K562 (cell line): ENCODE measurements around the gene EBI3. TPM values are rescaled to one million over a fixed set of nuclear protein-coding genes. Genes with fewer than 3 reads are reported as not detected.

Experiments
- CREB3 ChIP-seq: fragments of 450-650 bp; conservative IDR thresholded peaks from 2 replicates; pipeline ENCODE4 v1.6.1; 2016; ENCODE audit warnings: missing genetic modification characterization, low read depth, mild to moderate bottlenecking, missing compliant biosample characterization, moderate library complexity
- FOXJ2 ChIP-seq: fragments of 200-800 bp; sonication (Bioruptor generic); IDR thresholded peaks from 2 replicates; pipeline ENCODE4 v1.6.1; 2016; ENCODE audit warnings: missing genetic modification characterization, missing compliant biosample characterization
- GABPB2 ChIP-seq: fragments of 250-450 bp; sonication (Bioruptor Pico); conservative IDR thresholded peaks from 2 replicates; pipeline ENCODE4 v1.5.1; 2021; ENCODE audit warnings: mild to moderate bottlenecking
- HDAC1 ChIP-seq, 2 experiments: fragments of 450-650 bp; IDR thresholded peaks; 2 replicates each; pipeline ENCODE4 v1.6.1; 2016 to 2017; ENCODE audit warnings: inconsistent platforms in 1 of 2, mild to moderate bottlenecking in 1 of 2, moderate library complexity in 1 of 2
- HDAC6 ChIP-seq: IDR thresholded peaks from 2 replicates; pipeline ENCODE4 v1.6.1; 2012; ENCODE audit warnings: low read depth, mild to moderate bottlenecking, control low read depth, inconsistent platforms, low read length, moderate library complexity
- HMG20A ChIP-seq: fragments of 450-650 bp; formaldehyde crosslinking; conservative IDR thresholded peaks from 2 replicates; pipeline ENCODE4 v1.4.0; 2020; ENCODE audit warnings: mild to moderate bottlenecking, mixed read lengths
- HOMEZ ChIP-seq: fragments of 250-450 bp; sonication (Bioruptor Pico); IDR thresholded peaks from 2 replicates; pipeline ENCODE4 v1.4.0; 2020; ENCODE audit warnings: mild to moderate bottlenecking, moderate library complexity
- IRF2 ChIP-seq: sonication (generic); formaldehyde crosslinking; IDR thresholded peaks from 2 replicates; pipeline ENCODE4 v1.8.1; 2022; ENCODE audit warnings: mild to moderate bottlenecking, missing genetic modification reagents
- JUND ChIP-seq, 2 experiments: IDR thresholded peaks; 2 replicates in 1 of 2; 3 replicates in 1 of 2; pipeline ENCODE4 v1.6.1; 2011; ENCODE audit warnings: borderline replicate concordance in 2 of 2, low read depth in 2 of 2, low read length in 2 of 2, improper control_type of control experiment in 1 of 2, missing biosample characterization in 1 of 2, missing genetic modification characterization in 1 of 2, missing genetic modification reagents in 1 of 2
- KLF1 ChIP-seq: fragments of 450-650 bp; IDR thresholded peaks from 2 replicates; pipeline ENCODE4 v1.6.1; 2016; ENCODE audit warnings: missing genetic modification characterization, missing compliant biosample characterization
- L3MBTL2 ChIP-seq: fragments of 450-650 bp; IDR thresholded peaks from 2 replicates; pipeline ENCODE4 v1.6.1; 2016; ENCODE audit warnings: mild to moderate bottlenecking, moderate library complexity
- MYBL2 ChIP-seq, 2 experiments: fragments of 450-650 bp in 1 of 2; sonication (generic) in 1 of 2; formaldehyde crosslinking in 1 of 2; IDR thresholded peaks; 2 replicates each; pipeline versions ENCODE4 v1.6.1 to v1.8.1; 2017 to 2022; ENCODE audit warnings: borderline replicate concordance in 1 of 2, inconsistent platforms in 1 of 2, low read depth in 1 of 2, mild to moderate bottlenecking in 1 of 2, missing genetic modification reagents in 1 of 2, moderate library complexity in 1 of 2
- MYNN ChIP-seq, 2 experiments: sonication (generic); formaldehyde crosslinking in 1 of 2; IDR thresholded peaks; 2 replicates each; pipeline versions ENCODE4 v1.5.0 to v1.6.1; 2016 to 2020; ENCODE audit warnings: antibody characterized with exemption in 1 of 2, missing genetic modification reagents in 1 of 2
- NR4A1 ChIP-seq, 2 experiments: fragments of 250-450 bp in 1 of 2; fragments of 450-650 bp in 1 of 2; sonication (Bioruptor Pico) in 1 of 2; IDR thresholded peaks; 2 replicates each; pipeline versions ENCODE4 v1.4.0 to v1.6.1; 2016 to 2020; ENCODE audit warnings: mild to moderate bottlenecking in 2 of 2, missing compliant biosample characterization in 1 of 2, missing genetic modification characterization in 1 of 2, moderate library complexity in 1 of 2
- RNF2 ChIP-seq: sonication (generic); IDR thresholded peaks from 2 replicates; pipeline ENCODE4 v1.6.1; 2016
- SMAD2 ChIP-seq: fragments of 150-350 bp; IDR thresholded peaks from 2 replicates; pipeline ENCODE4 v1.6.1; 2014; ENCODE audit warnings: low read depth, mild to moderate bottlenecking, low read length
- SMARCA4 ChIP-seq: fragments of 450-650 bp; IDR thresholded peaks from 2 replicates; pipeline ENCODE4 v1.6.1; 2016
- ZNF174 ChIP-seq: fragments of 250-450 bp; sonication (Bioruptor Pico); IDR thresholded peaks from 2 replicates; pipeline ENCODE4 v1.4.0; 2020; ENCODE audit warnings: mild to moderate bottlenecking
- ZNF217 ChIP-seq: sonication (generic); formaldehyde crosslinking; IDR thresholded peaks from 2 replicates; pipeline ENCODE4 v1.8.0; 2022; ENCODE audit warnings: mild to moderate bottlenecking, missing genetic modification reagents
- ZNF253 ChIP-seq: fragments of 250-450 bp; sonication (Bioruptor Pico); conservative IDR thresholded peaks from 2 replicates; pipeline ENCODE4 v1.6.1; 2021; ENCODE audit warnings: mild to moderate bottlenecking
- ZNF282 ChIP-seq: sonication (generic); formaldehyde crosslinking; IDR thresholded peaks from 2 replicates; pipeline ENCODE4 v1.8.1; 2023; ENCODE audit warnings: missing genetic modification reagents
- ZNF324 ChIP-seq: fragments of 250-450 bp; sonication (Bioruptor Pico); IDR thresholded peaks from 2 replicates; pipeline ENCODE4 v1.4.0; 2020; ENCODE audit warnings: mild to moderate bottlenecking
- ZNF384 ChIP-seq: IDR thresholded peaks from 2 replicates; pipeline ENCODE4 v1.6.1; 2012; ENCODE audit warnings: low read depth, low read length, improper control_type of control experiment
- ZNF655 ChIP-seq: fragments of 250-450 bp; sonication (Bioruptor Pico); IDR thresholded peaks from 2 replicates; pipeline ENCODE4 v1.5.0; 2021
- ZNF695 ChIP-seq: fragments of 450-650 bp; formaldehyde crosslinking; IDR thresholded peaks from 2 replicates; pipeline ENCODE4 v1.4.0; 2020; ENCODE audit warnings: mild to moderate bottlenecking, moderate library complexity
- ZNF696 ChIP-seq: fragments of 250-450 bp; sonication (Bioruptor Pico); conservative IDR thresholded peaks from 2 replicates; pipeline ENCODE4 v1.4.0; 2020; ENCODE audit warnings: mild to moderate bottlenecking, moderate library complexity
- polyA plus RNA-seq, 8 experiments: library from polyadenylated mRNA; depleted of rRNA in 4 of 8; stranded (reverse) in 5 of 8; unstranded in 3 of 8; fragments of >200 nt; fragmentation: Nextera tagmentation in 2 of 8; fragmentation: Illumina TruSeq in 1 of 8; extraction: Ambion mirVana in 2 of 8; extraction: Trizol in 1 of 8; gene quantifications; 2 replicates each; pipeline versions ENCODE4 v1.2.1 to v1.2.3, GENCODE V29; 2011 to 2014; ENCODE audit warnings: inconsistent platforms in 1 of 8, missing spikeins in 1 of 8
- total RNA-seq, 7 experiments: library from RNA; depleted of rRNA in 6 of 7; stranded (reverse); fragments of >200 nt in 6 of 7; fragmentation: Illumina TruSeq in 2 of 7; extraction: Trizol in 2 of 7; gene quantifications; 2 replicates each; pipeline versions ENCODE4 v1.2.1 to v1.2.3, GENCODE V29; 2011 to 2021; ENCODE audit warnings: low replicate concordance in 1 of 7

The EBI3 gene
- total and polyA plus RNA-seq, 9 of the 15 experiments (the other 6 are each of a cell fraction or from before 2014, with no cell fraction given) = 0.08 to 0.35 (median 0.22) TPM; not detected in 6

- TF ChIP-seq ZNF655 (CRISPR knock-in tag) (no peak), ZNF324 (CRISPR knock-in tag) (no peak), ZNF695 (no peak), ZNF282 (no peak), HDAC1 (IDR thresholded peaks at IDR 0.05) (peak; percentile 90 to 95; a peak in 3 of 4 replicates), HOMEZ (no peak), GABPB2 (no peak), ZNF384 (no peak), L3MBTL2 (no peak), IRF2 (CRISPR knock-in tag) (no peak), HMG20A (CRISPR knock-in tag) (no peak), RNF2 (no peak), FOXJ2 (no peak), MYBL2 (IDR thresholded peaks at IDR 0.05; ENCODE audit: low read depth) (no peak), MYBL2 (CRISPR knock-in tag; IDR thresholded peaks at IDR 0.05; ENCODE audit: borderline replicate concordance) (no peak), KLF1 (tag) (no peak), CREB3 (tag) (no peak), HDAC6 (no peak), ZNF217 (CRISPR knock-in tag) (no peak), ZNF174 (no peak), JUND (IDR thresholded peaks at IDR 0.05; ENCODE audit: borderline replicate concordance, low read depth, low read length) (no peak), JUND (tag; IDR thresholded peaks at IDR 0.05; ENCODE audit: borderline replicate concordance, low read depth, low read length) (peak; percentile 25; the same call in 1 of the 3 replicates), ZNF253 (no peak), NR4A1 (CRISPR knock-in tag; IDR thresholded peaks at IDR 0.05) (no peak), NR4A1 (tag; IDR thresholded peaks at IDR 0.05) (0 out of 2 replicates have a peak, but pooled peaks have one; percentile 52), MYNN (IDR thresholded peaks at IDR 0.05) (peak; percentile 51; the same call in 1 of the 2 replicates), MYNN (CRISPR knock-in tag; IDR thresholded peaks at IDR 0.05) (no peak), SMAD2 (no peak), ZNF696 (no peak), SMARCA4 (0 out of 2 replicates have a peak, but pooled peaks have one; percentile 28)
Measured at GRCh38 chr19:4233282-4233853, 4.0 kb downstream of the EBI3 start (continued).
